IMR-90 (cell line): ENCODE measurements around the gene ZNF524. TPM values are rescaled to one million over a fixed set of nuclear protein-coding genes. Genes with fewer than 3 reads are reported as not detected.

Experiments used
- ATAC-seq: fragments of 200-7000 bp; cut with Tn5 transposase; 2 replicates; pipeline ENCODE4 v1.9.1; 2020; ENCODE audit warnings: low read depth, mild to moderate bottlenecking, moderate library complexity
- BruUV-seq: library from RNA; stranded (reverse); fragments of 400-500 nt; replicated peaks from 2 replicates; lab custom pipeline; 2021; lab: Mats Ljungman, UMichigan
- CTCF ChIA-PET: fragments of 300-600 bp; formaldehyde crosslinking; extraction: SDS; loops from one replicate; lab custom pipeline; 2021; ENCODE audit warnings: antibody characterized with exemption; lab: Yijun Ruan, JAX
- POLR2A ChIA-PET: fragments of 300-600 bp; sonication (Branson Sonifier 250); formaldehyde crosslinking; loops from one replicate; lab custom pipeline; 2022; ENCODE audit warnings: antibody characterized with exemption; ENCODE audit not compliant: unreplicated experiment; lab: Charles Lee
- DNase-seq: peaks from one replicate; pipeline ENCODE4 v3.0.0; 2013
- H2AFZ ChIP-seq: replicated peaks from 2 replicates; pipeline ENCODE3; 2013; ENCODE audit warnings: low read length, mild to moderate bottlenecking; ENCODE audit not compliant: poor library complexity
- H2AK5ac ChIP-seq: 2 replicates; pipeline ENCODE4 v1.6.1; 2013; ENCODE audit warnings: low read depth, low read length, inconsistent platforms
- H2AK9ac ChIP-seq: replicated peaks from 2 replicates; pipeline ENCODE3; 2013; ENCODE audit warnings: mild to moderate bottlenecking, low read depth, low read length, moderate library complexity; ENCODE audit not compliant: poor library complexity
- H2BK120ac ChIP-seq: 2 replicates; pipeline ENCODE4 v1.6.1; 2013; ENCODE audit warnings: low read depth, low read length, inconsistent platforms
- H2BK15ac ChIP-seq: 3 replicates; pipeline ENCODE4 v1.6.1; 2013; ENCODE audit warnings: low read depth, low read length, inconsistent platforms
- H2BK20ac ChIP-seq: 2 replicates; pipeline ENCODE4 v1.6.1; 2013; ENCODE audit warnings: low read depth, mild to moderate bottlenecking, inconsistent platforms, low read length, moderate library complexity
- H2BK5ac ChIP-seq: 2 replicates; pipeline ENCODE4 v1.6.1; 2013; ENCODE audit warnings: mild to moderate bottlenecking, low read depth, low read length, inconsistent platforms; ENCODE audit not compliant: poor library complexity, severe bottlenecking
- H3K14ac ChIP-seq: replicated peaks from 2 replicates; pipeline ENCODE4 v1.6.1; 2013; ENCODE audit warnings: low read depth, low read length, inconsistent platforms
- H3K18ac ChIP-seq: 2 replicates; pipeline ENCODE4 v1.6.1; 2013; ENCODE audit warnings: low read depth, low read length, control low read depth
- H3K23ac ChIP-seq: 2 replicates; pipeline ENCODE4 v1.6.1; 2013; ENCODE audit warnings: low read depth, low read length, inconsistent platforms
- H3K27ac ChIP-seq: 2 replicates; pipeline ENCODE4 v1.5.1; 2013; ENCODE audit warnings: mild to moderate bottlenecking, control low read depth, low read length; ENCODE audit not compliant: insufficient read depth
- H3K27me3 ChIP-seq: 2 replicates; pipeline ENCODE4 v1.6.1; 2013; ENCODE audit warnings: low read length; ENCODE audit not compliant: control insufficient read depth, insufficient read depth
- H3K36me3 ChIP-seq: 2 replicates; pipeline ENCODE4 v1.6.1; 2013; ENCODE audit warnings: low read length, mixed read lengths; ENCODE audit not compliant: control insufficient read depth, insufficient read depth
- H3K4ac ChIP-seq: 2 replicates; pipeline ENCODE4 v1.6.1; 2013; ENCODE audit warnings: low read depth, low read length, inconsistent platforms
- H3K4me1 ChIP-seq: 2 replicates; pipeline ENCODE4 v1.6.1; 2013; ENCODE audit warnings: low read length, mixed read lengths; ENCODE audit not compliant: control insufficient read depth, insufficient read depth
- H3K4me2 ChIP-seq: 2 replicates; pipeline ENCODE4 v1.6.1; 2013; ENCODE audit warnings: low read depth, mild to moderate bottlenecking, control low read depth, low read length, moderate library complexity
- H3K4me3 ChIP-seq: 2 replicates; pipeline ENCODE4 v1.5.1; 2013; ENCODE audit warnings: low read depth, mild to moderate bottlenecking, control low read depth, low read length, moderate library complexity; ENCODE audit not compliant: insufficient read depth
- H3K56ac ChIP-seq: 2 replicates; pipeline ENCODE4 v1.6.1; 2013; ENCODE audit warnings: low read length, inconsistent platforms; ENCODE audit not compliant: insufficient read depth; ENCODE audit errors: extremely low read depth
- H3K79me1 ChIP-seq, 2 experiments: 2 replicates each; pipeline ENCODE4 v1.6.1; 2013; ENCODE audit warnings: low read length in 2 of 2, inconsistent platforms in 1 of 2, low read depth in 1 of 2
- H3K9ac ChIP-seq: 2 replicates; pipeline ENCODE4 v1.6.1; 2013; ENCODE audit warnings: low read depth, low read length, control low read depth
- H3K9me1 ChIP-seq: 2 replicates; pipeline ENCODE4 v1.6.1; 2013; ENCODE audit warnings: low read length, inconsistent platforms; ENCODE audit not compliant: insufficient read depth
- H3K9me3 ChIP-seq: 2 replicates; pipeline ENCODE4 v1.6.1; 2013; ENCODE audit warnings: low read length; ENCODE audit not compliant: control insufficient read depth, insufficient read depth
- H4K20me1 ChIP-seq: 2 replicates; pipeline ENCODE4 v1.6.1; 2013; ENCODE audit warnings: low read length, inconsistent platforms; ENCODE audit not compliant: insufficient read depth
- H4K5ac ChIP-seq: 2 replicates; pipeline ENCODE4 v1.6.1; 2013; ENCODE audit warnings: mild to moderate bottlenecking, low read depth, low read length, control low read depth
- H4K8ac ChIP-seq, 2 experiments: 2 replicates each; pipeline ENCODE4 v1.6.1; 2013; ENCODE audit warnings: low read depth in 2 of 2, low read length in 2 of 2, control low read depth in 1 of 2, inconsistent platforms in 1 of 2
- H4K91ac ChIP-seq: 2 replicates; pipeline ENCODE4 v1.6.1; 2013; ENCODE audit warnings: low read depth, low read length, inconsistent platforms; ENCODE audit not compliant: insufficient read depth
- BHLHE40 ChIP-seq: fragments of 150-350 bp; IDR thresholded peaks from 2 replicates; pipeline ENCODE4 v1.6.1; 2016; ENCODE audit warnings: mild to moderate bottlenecking, low read depth, low read length
- CHD1 ChIP-seq: IDR thresholded peaks from 2 replicates; pipeline ENCODE4 v1.6.1; 2012; ENCODE audit warnings: low read depth, low read length, improper control_type of control experiment
- MAZ ChIP-seq: IDR thresholded peaks from 2 replicates; pipeline ENCODE4 v1.6.1; 2012; ENCODE audit warnings: low read depth, mild to moderate bottlenecking, low read length, improper control_type of control experiment, moderate library complexity, borderline replicate concordance
- MXI1 ChIP-seq: IDR thresholded peaks from 2 replicates; pipeline ENCODE4 v1.6.1; 2012; ENCODE audit warnings: low read depth, mild to moderate bottlenecking, low read length, moderate library complexity, borderline replicate concordance
- NFE2L2 ChIP-seq: fragments of 150-350 bp; IDR thresholded peaks from 2 replicates; pipeline ENCODE4 v1.6.1; 2016; ENCODE audit warnings: low read depth, mild to moderate bottlenecking, low read length
- RFX5 ChIP-seq: IDR thresholded peaks from 2 replicates; pipeline ENCODE4 v1.8.0; 2012; ENCODE audit warnings: low read depth, mild to moderate bottlenecking, low read length, moderate library complexity
- SMC3 ChIP-seq: fragments of 150-350 bp; IDR thresholded peaks from 2 replicates; pipeline ENCODE4 v1.6.1; 2016; ENCODE audit warnings: low read depth, mild to moderate bottlenecking, antibody characterized with exemption, low read length, moderate library complexity
- USF2 ChIP-seq: fragments of 150-350 bp; IDR thresholded peaks from 2 replicates; pipeline ENCODE4 v1.6.1; 2017; ENCODE audit warnings: mild to moderate bottlenecking, antibody characterized with exemption, low read length, low read depth
- WGBS, 2 experiments: methylation state at CpG; one replicate each; pipeline versions ENCODE4 v1.1.5 to v1.1.7; 2013; ENCODE audit warnings: missing lambda C conversion rate in 2 of 2; ENCODE audit not compliant: insufficient read length in 1 of 2; ENCODE audit errors: extremely low coverage in 2 of 2; 5-methylcytosine and 5-hydroxymethylcytosine counted together
- dilution Hi-C: fragments of 300-500 bp; cut with HindIII; formaldehyde crosslinking; loops from one replicate; pipeline ENCODE4 v1.14.3; 2018; ENCODE audit warnings: low sequenced_read_pairs; ENCODE audit not compliant: unreplicated experiment
- in situ Hi-C: fragments of 300-500 bp; cut with MboI; formaldehyde crosslinking; loops from 3 replicates; pipeline ENCODE4 v1.14.3; 2019; ENCODE audit warnings: low sequenced_read_pairs, inconsistent platforms, mixed read lengths
- intact Hi-C: fragments of 100-400 bp; cut with micrococcal nuclease; formaldehyde crosslinking; loops from 2 replicates; pipeline ENCODE4 v1.10.0; 2022
- polyA plus RNA-seq, 3 experiments: library from polyadenylated mRNA; depleted of rRNA; stranded (reverse); fragments of >200 nt; gene quantifications; 2 replicates each; pipeline ENCODE4 v1.2.3, GENCODE V29; 2012; ENCODE audit warnings: low replicate concordance in 1 of 3
- total RNA-seq: library from RNA; depleted of rRNA; stranded (reverse); fragments of >200 nt; gene quantifications from 2 replicates; pipeline ENCODE4 v1.2.3, GENCODE V29; 2012

Gene ZNF524
- total and polyA plus RNA-seq, 2 of the 4 experiments (the other 2 are of a cell fraction): 2.3 to 6.6 TPM

GRCh38 chr19:55644842-55645511 lies 44.9 kb downstream of the ZNF524 start (continued):
- TF ChIP-seq MAZ (no peak), USF2 (no peak), SMC3 (no peak)

DNA sequence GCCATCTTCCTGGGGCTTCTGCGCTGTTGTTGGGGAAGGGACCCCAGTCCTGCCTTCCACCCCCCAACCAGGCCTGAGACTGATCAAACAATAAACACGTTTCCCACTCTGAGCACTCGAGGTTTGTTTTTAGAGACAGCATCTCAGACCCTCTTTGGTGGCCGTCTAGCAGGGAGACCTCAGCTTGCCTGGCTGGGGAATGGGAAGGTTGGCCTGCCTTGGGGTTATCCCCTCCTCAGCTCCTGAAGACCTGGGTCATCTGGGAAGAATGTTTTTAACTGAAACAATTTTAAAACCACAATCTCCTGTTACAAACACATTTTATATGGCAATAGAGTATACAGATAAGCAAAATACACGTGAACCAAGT lies 45.4 kb downstream of the ZNF524 start:
- no peaks in the 10 kb centered on the region for H4K20me1 ChIP-seq
- no CpG with 5 or more reads among the region's 5 CpGs for WGBS, 2 experiments
- BruUV-seq: no TSS peak

More for the DNA sequence above, 45.4 kb downstream of the ZNF524 start:
- Histone ChIP-seq H2AK9ac (peak overlapping the region; percentile 61), H4K8ac (no peak overlapping the region), H3K27me3 (no peaks in the 10 kb centered on the region), H3K4me1 (peaks cover 14% of the 10 kb centered on the region), H2BK120ac (no peak overlapping the region), H3K9ac (no peak overlapping the region), H3K14ac (no peak overlapping the region), H2AFZ (no peak overlapping the region), H2BK5ac (no peak overlapping the region), H4K5ac (no peak overlapping the region), H3K18ac (no peak overlapping the region), H3K79me1 (peaks cover 27 to 68% of the 10 kb centered on the region in 2 experiments), H3K9me3 (no peaks in the 10 kb centered on the region), H3K4me3 (no peak overlapping the region), H3K27ac (no peak overlapping the region), H3K36me3 (peaks cover 14% of the 10 kb centered on the region), H3K4ac (no peak overlapping the region), H3K9me1 (no peaks in the 10 kb centered on the region), H3K4me2 (no peak overlapping the region), H2BK20ac (no peak overlapping the region), H3K56ac (no peak overlapping the region), H2AK5ac (no peak overlapping the region), H2BK15ac (no peak overlapping the region), H3K23ac (no peak overlapping the region), H4K91ac (no peak overlapping the region)
- ChIA-PET POLR2A (interaction anchor here (0.6 kb wide), 1 partner anchor 32 kb away, joined by 3 read pairs; no protein-coding TSS in a partner anchor), CTCF (no interaction called here)
- no peak for DNase-seq
- TF ChIP-seq RFX5 (no peak), CHD1 (no peak), BHLHE40 (no peak), MXI1 (no peak), NFE2L2 (no peak)
- intact Hi-C loops: no loop called here
- dilution Hi-C loops: no loop called here
- in situ Hi-C loops: loop anchor here (25.0 kb wide), 2 partner anchors 358 to 533 kb away; partner anchors contain the start of genes BRSK1, HSPBP1 and PPP1R12C
- ATAC-seq: no peak
